GM12872 (cell line): ENCODE results near the gene FSTL5.

Experiments
- CTCF ChIP-seq: IDR thresholded peaks from 3 replicates; pipeline ENCODE4 v1.5.1; 2011; ENCODE audit warnings: low read depth, mild to moderate bottlenecking, low read length, moderate library complexity; ENCODE audit not compliant: insufficient read depth

FSTL5 gene

DNA sequence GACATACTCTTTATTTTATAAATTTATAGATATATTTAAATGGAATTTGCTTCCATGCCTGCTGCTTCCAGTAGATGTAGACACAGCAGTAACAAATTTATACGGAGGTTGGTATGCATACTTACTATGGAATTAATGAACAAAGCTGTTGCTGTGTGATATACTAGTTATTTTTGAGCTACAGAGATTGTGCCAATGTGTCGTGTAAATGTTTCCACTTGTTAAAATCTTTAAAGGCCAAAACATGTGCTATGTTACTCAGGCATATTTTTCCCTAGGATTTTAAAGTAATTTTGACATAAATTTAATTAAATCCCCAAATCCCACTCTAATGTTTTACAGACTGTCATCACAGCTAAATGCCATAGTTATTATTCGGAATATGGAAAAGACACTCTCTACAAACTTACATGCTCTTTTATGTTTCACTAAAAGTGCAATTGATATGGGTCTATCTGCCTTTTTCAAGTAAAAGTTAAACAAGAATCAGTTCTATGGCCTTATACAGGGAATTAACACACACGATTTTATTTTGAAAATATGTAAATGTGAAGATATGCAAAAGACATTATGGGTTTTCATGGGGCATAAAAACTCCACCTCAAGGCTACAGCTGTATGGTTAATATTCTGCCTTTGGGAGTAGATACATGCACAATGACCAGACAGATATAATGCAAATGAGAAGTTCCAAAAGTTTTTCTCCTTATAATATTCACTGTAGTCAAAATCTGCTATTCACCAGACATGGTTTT lies 256.8 kb downstream of the FSTL5 start:
- no peak for TF ChIP-seq CTCF

GRCh38 chr4:161900110-161900509 lies 263.7 kb downstream of the FSTL5 start:
- TF ChIP-seq CTCF, result no peak

GRCh38 chr4:161894493-161895167 lies 269.2 kb downstream of the FSTL5 start:
- TF ChIP-seq CTCF, result no peak

GRCh38 chr4:161894014-161894413 lies 269.8 kb downstream of the FSTL5 start:
- TF ChIP-seq CTCF, result no peak

- TF ChIP-seq CTCF, result no peak
These were observed 270.2 kb downstream of the FSTL5 start for GRCh38 chr4:161893566-161893965.

- TF ChIP-seq CTCF, result no peak
These were observed 270.8 kb downstream of the FSTL5 start for GRCh38 chr4:161892951-161893350.

- TF ChIP-seq CTCF, result no peak
These were observed 280.6 kb downstream of the FSTL5 start for GRCh38 chr4:161883157-161883556.
